GM23338 (cell line): Measurements from ENCODE around the gene BICD2. TPM values are rescaled to one million over a fixed set of nuclear protein-coding genes. Genes with fewer than 3 reads are reported as not detected.

Experiments used
- CREB1 ChIP-seq: fragments of 250-450 bp; sonication (Bioruptor Pico); IDR thresholded peaks from 2 replicates; pipeline ENCODE4 v1.5.0; 2020; ENCODE audit warnings: low read depth, mild to moderate bottlenecking, moderate library complexity
- REST ChIP-seq: IDR thresholded peaks from one replicate; pipeline ENCODE4 v1.6.1; 2018; ENCODE audit warnings: antibody characterized with exemption; ENCODE audit not compliant: unreplicated experiment
- ZNF114 ChIP-seq: fragments of 250-450 bp; sonication (Bioruptor Pico); IDR thresholded peaks from 2 replicates; pipeline ENCODE4 v1.5.0; 2020; ENCODE audit warnings: mild to moderate bottlenecking, moderate library complexity
- polyA plus RNA-seq: library from polyadenylated mRNA; unstranded; fragments of >200 nt; fragmentation: Nextera tagmentation; extraction: Ambion mirVana; gene quantifications from 2 replicates; pipeline ENCODE4 v1.2.1, GENCODE V29; 2016
- total RNA-seq: library from RNA; depleted of rRNA; stranded (reverse); fragments of >200 nt; shearing (Covaris generic); gene quantifications from 2 replicates; pipeline ENCODE4 v1.2.3, GENCODE V29; 2014
- TF ChIP-seq, protein P1 (sequence below): fragments of 250-450 bp; sonication (Bioruptor Pico); IDR thresholded peaks from 2 replicates; pipeline ENCODE4 v1.5.0; 2020; ENCODE audit warnings: mild to moderate bottlenecking, moderate library complexity

The BICD2 gene
- total and polyA plus RNA-seq, 2 experiments from 2014 or later, result 8.7 to 34.3 TPM

- TF ChIP-seq, protein P1, sequence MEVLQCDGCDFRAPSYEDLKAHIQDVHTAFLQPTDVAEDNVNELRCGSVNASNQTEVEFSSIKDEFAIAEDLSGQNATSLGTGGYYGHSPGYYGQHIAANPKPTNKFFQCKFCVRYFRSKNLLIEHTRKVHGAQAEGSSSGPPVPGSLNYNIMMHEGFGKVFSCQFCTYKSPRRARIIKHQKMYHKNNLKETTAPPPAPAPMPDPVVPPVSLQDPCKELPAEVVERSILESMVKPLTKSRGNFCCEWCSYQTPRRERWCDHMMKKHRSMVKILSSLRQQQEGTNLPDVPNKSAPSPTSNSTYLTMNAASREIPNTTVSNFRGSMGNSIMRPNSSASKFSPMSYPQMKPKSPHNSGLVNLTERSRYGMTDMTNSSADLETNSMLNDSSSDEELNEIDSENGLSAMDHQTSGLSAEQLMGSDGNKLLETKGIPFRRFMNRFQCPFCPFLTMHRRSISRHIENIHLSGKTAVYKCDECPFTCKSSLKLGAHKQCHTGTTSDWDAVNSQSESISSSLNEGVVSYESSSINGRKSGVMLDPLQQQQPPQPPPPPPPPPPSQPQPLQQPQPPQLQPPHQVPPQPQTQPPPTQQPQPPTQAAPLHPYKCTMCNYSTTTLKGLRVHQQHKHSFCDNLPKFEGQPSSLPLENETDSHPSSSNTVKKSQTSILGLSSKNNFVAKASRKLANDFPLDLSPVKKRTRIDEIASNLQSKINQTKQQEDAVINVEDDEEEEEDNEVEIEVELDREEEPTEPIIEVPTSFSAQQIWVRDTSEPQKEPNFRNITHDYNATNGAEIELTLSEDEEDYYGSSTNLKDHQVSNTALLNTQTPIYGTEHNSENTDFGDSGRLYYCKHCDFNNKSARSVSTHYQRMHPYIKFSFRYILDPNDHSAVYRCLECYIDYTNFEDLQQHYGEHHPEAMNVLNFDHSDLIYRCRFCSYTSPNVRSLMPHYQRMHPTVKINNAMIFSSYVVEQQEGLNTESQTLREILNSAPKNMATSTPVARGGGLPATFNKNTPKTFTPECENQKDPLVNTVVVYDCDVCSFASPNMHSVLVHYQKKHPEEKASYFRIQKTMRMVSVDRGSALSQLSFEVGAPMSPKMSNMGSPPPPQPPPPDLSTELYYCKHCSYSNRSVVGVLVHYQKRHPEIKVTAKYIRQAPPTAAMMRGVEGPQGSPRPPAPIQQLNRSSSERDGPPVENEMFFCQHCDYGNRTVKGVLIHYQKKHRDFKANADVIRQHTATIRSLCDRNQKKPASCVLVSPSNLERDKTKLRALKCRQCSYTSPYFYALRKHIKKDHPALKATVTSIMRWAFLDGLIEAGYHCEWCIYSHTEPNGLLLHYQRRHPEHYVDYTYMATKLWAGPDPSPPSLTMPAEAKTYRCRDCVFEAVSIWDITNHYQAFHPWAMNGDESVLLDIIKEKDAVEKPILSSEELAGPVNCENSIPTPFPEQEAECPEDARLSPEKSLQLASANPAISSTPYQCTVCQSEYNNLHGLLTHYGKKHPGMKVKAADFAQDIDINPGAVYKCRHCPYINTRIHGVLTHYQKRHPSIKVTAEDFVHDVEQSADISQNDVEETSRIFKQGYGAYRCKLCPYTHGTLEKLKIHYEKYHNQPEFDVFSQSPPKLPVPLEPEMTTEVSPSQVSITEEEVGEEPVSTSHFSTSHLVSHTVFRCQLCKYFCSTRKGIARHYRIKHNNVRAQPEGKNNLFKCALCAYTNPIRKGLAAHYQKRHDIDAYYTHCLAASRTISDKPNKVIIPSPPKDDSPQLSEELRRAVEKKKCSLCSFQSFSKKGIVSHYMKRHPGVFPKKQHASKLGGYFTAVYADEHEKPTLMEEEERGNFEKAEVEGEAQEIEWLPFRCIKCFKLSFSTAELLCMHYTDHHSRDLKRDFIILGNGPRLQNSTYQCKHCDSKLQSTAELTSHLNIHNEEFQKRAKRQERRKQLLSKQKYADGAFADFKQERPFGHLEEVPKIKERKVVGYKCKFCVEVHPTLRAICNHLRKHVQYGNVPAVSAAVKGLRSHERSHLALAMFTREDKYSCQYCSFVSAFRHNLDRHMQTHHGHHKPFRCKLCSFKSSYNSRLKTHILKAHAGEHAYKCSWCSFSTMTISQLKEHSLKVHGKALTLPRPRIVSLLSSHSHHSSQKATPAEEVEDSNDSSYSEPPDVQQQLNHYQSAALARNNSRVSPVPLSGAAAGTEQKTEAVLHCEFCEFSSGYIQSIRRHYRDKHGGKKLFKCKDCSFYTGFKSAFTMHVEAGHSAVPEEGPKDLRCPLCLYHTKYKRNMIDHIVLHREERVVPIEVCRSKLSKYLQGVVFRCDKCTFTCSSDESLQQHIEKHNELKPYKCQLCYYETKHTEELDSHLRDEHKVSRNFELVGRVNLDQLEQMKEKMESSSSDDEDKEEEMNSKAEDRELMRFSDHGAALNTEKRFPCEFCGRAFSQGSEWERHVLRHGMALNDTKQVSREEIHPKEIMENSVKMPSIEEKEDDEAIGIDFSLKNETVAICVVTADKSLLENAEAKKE, result no peak
- TF ChIP-seq REST (no peak), ZNF114 (CRISPR knock-in tag) (no peak), CREB1 (CRISPR knock-in tag) (no peak)
These were observed 1.6 kb downstream of the BICD2 start (continued) for GRCh38 chr9:92762781-92763708.
